HG03064 (cell line): ENCODE results near the gene TNRC6C.
"Not testable (repeated sequence)": the region's sequence is repeated elsewhere in the genome, so short reads cannot be mapped to it uniquely, and the experiment has no call there.

Experiments
- ATAC-seq: cut with Tn5 transposase; IDR thresholded peaks from one replicate; pipeline ENCODE4 v1.9.1; 2021; ENCODE audit warnings: low read depth; ENCODE audit not compliant: unreplicated experiment

Gene TNRC6C

DNA sequence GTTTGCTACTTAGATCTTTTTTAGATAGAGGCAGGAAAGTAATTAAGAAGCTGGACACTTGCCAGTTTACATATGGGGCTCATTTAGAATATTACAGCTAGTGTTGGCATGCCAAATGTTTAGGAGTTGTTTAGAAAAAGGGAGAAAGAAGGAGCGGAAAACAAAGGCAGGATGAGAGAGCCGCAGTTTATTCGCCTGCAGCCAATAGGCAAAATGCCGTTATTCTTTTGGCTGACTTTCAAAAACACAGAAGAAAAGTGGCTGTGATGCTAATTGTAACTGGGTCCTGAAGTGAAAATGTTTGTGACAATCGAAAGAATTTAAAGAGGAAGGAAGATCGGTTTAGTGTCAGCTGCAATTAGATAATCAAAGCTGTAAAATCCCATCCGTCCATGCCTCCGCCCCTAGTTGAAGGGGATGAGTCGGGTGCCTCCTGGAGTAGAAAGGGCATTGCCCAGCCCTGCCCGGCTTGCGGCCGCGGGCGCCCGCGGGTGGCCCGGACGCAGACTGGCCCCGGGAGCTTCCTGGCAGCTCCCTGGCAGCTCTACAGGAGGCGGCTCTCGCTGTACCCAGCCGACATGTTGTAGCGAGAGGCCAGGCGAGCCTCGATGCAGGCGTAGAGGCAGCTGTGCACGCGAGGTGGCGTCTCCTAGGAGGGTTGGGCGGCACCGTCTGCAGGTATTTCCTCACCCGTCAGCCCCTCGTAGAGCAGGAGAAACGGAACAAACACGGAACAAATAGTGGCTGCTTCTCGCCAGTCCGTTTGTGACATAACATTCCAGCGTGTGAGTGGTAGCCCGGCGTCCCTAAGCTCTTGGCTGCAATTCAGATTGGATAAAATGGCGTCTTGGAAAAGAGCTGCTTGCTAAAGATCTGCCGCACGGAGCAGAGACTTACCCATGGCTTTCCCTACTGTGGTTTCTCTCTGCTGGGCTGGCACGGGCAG lies 82.2 kb downstream of the TNRC6C start:
- ATAC-seq, result no peak

DNA sequence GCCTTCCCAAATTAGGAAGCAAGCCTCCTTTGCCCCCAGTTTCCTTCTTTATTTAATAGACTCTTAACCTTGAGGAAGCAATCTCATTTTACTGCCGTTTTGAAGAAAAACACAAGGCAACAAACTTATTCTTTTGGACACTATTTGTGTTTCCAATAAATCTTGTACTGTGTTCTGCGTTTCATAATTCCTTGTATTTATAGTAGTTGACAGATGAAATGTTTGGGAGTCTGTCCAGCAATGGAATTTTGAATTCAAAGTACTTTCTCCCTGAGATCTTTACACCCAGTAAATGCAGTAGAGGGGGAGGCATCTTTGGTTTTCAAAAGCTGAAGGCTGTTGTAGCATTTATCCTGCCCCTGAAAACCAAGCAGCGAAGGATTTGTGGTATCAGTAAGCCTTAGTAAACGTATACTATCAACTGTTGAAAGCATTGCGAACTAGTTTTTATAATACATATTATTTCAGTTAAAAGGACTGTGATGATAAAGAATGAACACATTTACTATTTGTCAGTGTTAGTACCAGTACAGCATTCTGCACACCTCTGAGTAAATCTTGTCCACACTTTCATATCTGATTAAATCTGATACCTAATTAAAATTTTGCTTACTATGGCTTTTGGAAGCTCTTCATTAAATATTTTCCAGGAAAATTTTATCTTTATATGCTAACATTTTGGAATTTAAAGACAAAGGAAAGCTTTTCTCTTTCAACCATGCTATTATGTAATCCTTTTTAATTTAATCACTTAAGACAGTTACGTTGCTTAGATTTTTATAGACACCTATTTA lies 83.1 kb downstream of the TNRC6C start:
- ATAC-seq, result no peak

DNA sequence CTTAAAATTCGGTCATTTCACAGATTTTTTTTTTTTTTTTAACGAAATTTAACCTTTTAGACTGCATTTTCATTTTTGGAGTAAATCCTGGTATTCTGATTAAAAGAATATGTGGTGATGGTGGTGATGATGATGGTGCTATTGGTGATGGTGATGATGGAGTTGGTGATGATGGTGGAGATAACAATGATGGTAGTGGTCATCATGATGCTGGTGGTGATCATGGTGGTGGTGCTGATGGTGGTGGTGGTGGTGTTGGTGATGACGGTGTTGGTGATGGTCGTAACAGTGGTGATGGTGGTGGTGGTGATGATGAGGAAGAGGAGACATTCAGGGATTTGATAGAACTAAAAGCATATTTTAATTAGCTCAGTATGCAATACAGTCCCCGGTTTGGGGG lies 84.0 kb downstream of the TNRC6C start:
- ATAC-seq, result no peak

DNA sequence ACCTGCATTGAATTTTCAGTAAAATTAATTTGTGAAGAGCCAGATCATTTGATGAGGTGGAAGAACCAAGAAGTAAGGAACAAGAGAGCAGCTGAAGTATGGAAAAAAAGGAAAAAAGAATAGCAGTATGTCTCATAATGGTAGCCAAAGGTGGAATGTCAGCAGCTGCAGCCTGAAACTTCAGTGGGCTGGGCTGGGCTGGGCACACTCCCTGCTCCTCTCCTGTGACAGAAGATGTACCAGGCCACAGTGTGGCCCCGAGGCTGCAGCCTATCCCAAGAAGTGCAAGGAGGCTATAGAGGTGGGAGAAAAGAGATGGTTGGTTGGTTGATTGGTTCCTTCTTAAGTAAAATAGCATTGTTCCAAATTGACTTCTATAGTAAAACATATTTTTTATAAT lies 84.5 kb downstream of the TNRC6C start:
- no peak for ATAC-seq

DNA sequence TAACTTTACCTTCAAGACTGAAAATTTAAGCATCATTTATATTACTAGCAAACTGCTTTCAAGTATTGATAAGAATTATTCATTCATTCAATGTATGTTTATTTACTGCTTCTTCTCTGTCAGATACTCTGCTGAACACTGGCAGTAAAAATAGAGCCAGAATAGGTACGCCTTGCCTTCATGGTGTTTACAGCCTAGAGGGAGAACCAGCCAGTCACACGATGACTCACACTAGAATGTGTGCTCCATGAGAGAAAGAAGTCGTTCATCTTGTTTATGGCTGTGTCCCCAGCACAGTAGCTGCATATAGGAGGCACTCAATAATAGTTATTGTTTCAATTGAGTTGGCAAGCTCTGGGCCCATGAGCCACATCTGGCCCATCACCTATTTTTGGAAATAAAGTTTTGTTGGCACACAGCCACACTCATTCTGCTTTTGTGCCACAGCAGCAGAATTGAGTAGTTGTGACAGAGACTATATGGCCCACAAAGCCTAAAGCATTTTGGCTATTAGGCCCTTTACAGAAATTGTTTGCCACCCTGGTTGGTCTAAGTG lies 85.9 kb downstream of the TNRC6C start:
- ATAC-seq, result no peak

DNA sequence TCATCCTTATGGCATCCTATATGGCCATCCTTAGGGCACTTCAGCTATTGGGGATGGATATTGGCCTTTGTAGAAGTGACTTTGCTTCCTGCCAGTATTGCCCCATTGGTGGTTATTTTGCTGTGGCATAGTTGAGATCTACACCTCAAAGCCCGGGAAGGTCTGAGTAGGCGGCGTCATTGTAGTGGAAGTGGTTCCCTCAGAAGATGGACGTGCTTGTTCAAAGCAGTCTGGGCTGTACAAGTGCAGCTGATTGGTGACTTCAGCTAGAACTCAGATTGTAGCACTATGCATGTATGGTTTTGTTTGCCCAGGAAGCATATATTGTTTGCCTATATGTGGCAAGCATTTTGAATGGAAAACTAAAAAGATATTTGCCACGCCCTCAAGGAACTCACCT lies 86.8 kb downstream of the TNRC6C start:
- no peak for ATAC-seq

DNA sequence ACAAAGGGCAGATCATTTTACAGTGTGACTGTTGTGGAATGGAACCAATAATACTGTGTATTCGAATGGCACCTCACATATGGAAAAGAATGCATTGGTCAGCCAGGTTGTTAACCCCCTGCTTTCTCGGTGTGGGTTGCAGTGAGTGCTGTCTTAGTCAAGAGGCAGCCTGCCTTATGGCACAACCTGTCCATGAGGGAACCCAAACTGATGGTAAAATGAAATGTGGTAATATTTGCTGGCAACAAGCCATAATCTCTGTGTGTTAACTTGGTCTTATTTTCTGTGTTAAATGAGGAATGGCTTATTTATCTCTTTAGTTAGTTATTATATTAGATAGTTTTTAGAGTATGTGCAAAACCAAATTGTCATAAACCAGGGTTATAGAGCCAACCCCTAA lies 88.4 kb downstream of the TNRC6C start:
- no peak for ATAC-seq

DNA sequence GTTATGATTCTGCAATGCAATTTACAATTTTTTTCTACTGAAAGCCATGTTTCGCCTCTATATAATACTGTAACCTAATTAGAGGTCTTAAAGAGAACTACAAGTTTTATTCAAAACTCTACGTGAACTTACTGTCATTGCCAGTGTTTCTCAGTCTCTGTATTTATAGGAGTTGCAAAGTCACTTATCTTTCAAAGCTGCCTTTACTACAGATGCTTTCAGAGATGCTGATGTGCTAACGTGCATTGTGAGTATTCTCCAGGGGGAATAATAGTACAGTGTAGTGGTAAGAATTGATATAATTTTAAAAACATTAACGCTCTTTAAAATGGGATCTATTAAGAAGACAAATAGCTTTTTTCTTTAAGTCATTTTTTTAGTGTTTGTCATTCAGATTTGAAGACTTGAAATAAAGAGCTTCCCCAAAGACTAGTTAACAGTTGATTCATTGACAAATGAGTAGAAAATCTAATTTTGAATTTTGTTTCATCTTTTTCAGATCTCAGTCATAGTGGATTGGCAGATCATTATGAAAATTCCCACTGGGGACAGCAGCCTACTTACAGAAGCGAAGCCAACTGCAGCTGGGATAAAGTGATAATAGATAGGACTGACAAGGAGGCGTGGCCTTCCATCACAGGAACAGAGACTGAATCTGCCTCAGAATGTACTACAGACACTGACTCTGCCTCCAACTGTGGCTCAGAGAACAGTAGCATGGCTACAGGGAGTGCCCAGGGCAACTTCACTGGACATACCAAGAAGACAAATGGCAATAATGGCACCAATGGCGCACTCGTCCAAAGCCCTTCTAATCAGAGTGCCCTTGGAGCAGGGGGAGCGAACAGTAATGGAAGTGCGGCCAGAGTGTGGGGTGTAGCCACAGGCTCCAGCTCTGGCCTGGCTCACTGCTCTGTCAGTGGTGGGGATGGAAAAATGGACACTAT lies 90.1 kb downstream of the TNRC6C start:
- ATAC-seq, result no peak

DNA sequence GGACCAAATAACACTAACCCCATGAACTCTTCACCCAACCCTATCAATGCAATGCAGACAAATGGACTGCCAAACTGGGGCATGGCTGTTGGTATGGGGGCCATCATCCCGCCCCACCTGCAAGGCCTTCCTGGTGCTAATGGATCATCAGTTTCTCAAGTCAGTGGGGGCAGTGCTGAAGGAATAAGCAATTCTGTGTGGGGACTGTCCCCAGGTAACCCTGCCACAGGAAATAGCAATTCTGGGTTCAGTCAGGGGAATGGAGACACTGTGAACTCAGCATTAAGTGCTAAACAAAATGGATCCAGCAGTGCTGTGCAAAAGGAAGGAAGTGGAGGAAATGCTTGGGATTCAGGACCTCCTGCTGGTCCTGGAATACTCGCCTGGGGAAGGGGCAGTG lies 91.1 kb downstream of the TNRC6C start:
- ATAC-seq, result no peak

DNA sequence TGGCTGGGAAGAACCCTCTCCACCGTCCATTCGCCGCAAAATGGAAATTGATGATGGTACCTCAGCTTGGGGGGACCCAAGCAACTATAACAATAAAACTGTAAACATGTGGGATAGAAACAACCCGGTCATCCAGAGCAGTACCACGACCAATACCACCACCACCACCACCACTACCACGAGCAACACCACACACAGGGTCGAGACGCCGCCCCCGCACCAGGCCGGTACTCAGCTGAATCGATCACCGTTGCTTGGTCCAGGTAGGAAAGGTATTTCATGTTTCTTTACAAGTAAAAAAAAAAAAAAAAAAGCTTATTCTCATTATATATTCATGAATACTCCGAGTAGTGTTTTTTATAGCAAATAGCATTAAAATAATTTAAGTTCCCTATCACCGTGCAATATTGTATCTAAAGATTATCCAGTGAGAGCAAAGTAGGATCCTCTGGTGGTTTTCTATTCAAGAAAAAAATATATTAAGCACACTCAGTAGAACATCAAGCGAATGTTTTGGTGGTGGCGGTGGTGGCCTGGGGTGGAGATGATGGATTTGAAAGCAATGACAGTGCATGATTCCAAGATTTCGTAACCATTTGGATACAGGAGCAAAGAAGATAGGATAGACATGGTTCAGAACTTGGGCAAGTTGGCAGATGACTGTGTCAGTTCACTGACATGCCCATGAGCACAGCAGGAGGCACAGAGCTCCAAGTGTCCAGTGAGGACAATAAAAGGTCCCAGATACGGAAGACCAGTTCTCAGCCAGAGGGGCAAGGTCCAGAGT lies 92.9 kb downstream of the TNRC6C start:
- no peak for ATAC-seq

DNA sequence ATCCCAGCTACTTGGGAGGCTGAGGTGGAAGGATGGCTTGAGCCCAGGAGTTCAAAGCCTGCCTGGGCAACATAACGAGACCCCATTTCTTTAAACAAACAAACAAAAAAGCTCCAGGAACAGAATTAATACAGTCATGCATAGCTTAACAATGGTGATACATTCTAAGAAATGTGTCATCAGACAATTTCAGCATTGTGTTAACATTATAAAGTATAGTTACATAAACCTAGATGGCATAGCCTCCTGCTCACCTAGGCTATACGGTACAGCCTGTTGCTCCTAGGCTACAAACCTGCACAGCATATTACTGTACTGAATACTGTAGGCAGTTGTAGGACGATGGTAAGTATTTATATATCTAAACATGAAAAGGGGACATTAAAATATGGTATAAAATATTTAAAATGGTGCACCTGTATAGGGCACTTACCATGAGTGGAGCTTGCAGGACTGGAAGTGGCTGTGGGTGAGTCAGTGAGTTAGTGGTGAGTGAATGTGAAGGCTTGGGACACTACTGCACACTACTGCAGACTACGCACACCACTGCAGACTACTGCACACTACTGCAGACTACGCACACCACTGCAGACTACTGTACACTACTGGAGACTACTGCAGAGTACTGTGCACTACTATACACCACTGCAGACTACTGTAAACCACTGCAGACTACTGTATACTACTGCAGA lies 95.4 kb downstream of the TNRC6C start:
- no peak for ATAC-seq

DNA sequence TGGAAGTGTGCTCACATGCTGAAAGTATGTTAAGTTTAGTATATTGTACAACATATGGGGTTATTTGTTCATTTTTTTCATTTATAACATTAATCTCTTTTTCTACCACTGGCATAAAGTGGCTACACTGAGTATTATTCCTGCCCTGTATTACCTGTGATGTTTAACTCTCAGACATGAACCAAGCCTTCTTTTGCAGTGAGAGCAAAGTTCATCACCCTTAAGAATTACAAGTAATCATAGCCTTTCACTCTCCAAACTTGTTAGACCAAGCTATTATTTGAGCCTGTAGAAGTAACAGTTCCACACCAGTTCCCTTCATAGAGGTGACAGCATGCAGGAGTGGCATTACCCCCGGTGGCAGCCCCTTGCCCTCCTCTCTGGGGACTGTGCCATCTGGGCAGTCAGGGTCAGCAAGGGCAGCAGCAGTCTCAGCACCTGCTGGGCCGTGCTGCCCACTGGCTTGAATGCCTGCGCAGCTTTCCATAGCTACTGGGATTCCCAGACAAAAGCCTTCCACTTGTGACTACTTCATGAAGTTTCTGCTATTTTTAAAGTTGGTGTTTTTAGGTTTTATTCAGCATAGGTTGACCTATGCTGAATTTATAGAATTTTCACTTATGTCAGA lies 98.7 kb downstream of the TNRC6C start:
- ATAC-seq, result no peak

DNA sequence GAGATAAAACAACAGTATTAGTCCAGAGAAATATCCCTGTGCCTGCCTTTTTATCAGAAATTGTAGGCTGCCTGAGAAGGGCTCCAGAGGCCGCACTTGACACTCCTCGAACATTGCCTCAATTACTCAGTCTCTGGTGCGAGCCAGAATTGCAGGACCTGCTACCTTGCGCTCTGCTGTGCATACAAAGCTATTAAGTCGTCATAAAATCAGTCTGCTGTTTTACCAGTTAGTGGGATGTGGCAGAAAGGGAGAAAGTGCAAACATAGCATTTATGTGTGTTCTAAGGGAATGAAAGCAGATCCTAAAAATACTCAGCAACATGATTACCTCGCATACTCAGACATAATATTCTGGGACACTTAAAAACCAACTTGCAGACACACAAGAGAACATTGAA lies 99.5 kb downstream of the TNRC6C start:
- ATAC-seq, result no peak

DNA sequence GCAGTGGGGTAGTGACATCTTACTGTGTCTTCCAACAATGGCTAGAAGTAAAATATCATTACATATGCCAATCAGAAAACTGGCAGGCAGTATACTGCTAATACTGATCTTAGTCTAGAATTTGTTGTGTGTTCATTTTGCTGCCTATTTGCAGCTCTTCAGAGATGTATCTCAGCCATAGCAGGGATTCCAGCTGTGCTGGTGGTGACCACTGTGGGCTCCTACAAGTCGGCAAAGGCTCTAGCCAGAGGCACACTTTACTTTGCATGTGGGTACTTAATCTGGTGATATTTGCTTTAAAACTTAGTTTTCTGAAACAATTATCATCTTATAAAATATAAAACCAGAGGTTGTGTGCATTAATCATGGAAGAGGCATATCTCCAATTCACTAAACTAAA lies 100.1 kb downstream of the TNRC6C start:
- no peak for ATAC-seq

DNA sequence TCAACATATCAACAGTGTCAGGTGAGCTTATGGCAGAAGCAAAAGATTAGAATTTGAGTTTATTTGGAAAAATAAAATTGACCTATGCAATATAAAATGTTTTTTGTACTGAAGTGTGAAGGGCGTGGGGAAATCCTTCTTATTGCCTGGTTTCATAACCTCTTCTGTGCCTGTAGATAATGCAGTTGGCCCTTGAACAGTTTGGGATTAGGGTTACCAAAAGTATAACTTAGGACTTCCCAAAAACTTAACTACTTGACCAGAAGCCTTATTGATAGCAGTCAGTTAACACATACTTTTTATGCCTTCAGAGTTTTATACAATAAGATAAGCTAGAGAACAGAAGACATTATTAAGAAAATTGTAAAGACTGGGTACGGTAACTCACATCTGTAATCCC lies 104.1 kb downstream of the TNRC6C start:
- no peak for ATAC-seq

DNA sequence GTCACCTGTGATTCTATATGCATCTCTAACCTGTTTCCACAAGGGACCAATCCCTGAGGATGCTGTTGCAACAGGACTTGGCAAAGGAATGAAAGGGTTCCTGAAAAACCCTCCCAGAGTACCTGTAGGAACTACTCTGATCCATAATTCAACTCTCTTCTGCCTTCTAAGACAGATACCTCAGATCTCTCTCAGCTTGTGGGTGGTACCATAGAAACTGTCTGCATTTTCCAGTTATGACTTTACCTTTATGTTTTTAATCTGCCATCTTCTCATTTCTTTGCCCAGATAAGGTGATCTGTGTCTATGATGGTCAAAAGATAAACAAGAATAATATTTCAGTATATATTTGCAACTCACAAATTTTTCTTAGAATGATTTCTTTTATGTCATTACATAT lies 105.0 kb downstream of the TNRC6C start:
- ATAC-seq, result no peak

DNA sequence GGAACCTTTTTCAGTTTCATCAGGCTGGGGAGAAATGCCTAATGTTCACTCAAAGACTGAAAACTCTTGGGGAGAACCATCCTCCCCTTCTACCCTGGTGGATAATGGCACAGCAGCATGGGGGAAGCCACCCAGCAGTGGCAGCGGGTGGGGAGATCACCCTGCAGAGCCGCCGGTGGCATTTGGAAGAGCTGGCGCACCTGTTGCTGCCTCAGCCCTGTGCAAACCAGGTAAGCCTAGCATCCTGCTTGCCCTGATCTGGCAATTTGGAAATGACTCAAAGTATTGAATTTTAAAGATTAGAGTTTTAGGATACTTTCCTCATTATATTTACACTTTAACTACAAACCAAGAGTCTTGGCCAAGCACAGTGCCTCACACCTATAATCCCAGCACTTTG lies 106.2 kb downstream of the TNRC6C start:
- ATAC-seq, result no peak

DNA sequence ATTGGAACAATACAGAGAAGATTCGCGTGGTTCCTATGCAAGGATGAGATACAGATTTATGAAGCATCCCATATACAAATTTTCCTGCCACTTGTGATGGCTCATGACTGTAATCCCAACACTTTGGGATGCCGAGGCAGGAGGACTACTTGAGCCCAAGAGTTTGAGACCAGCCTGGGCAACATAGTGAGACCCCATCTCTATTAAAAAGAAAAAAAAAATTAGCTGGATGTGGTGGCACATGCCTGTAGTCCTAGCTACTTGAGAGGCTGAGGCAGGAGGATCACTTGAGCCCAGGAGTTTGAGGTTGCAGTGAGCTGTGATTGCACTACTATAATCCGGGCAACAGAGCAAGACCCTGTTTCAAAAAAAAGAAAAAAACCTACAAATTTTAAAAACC lies 108.5 kb downstream of the TNRC6C start:
- ATAC-seq, result not testable (repeated sequence)

DNA sequence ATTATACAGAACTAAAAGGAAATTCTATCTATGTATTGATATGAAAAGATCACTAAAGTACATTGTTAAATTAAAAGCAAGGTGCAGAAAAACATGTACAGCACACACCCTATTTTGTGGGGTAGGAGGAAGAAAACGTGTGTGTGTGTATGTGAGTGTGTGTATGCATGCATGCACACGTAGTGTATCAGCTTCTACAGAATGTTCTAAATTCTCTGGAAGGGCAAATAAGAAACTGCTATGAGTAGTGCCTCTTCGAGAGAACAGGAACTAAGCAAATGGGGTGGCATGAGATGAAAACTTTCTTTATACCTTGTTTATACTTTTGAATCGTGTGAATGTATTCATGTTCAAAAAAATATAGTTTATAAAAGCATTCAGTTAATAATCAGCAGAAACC lies 111.2 kb downstream of the TNRC6C start:
- no peak for ATAC-seq
